Ovary (tissue), 3 donors: Measurements from ENCODE around the gene RNLS.

Source experiments
- CTCF ChIP-seq, 3 donors: fragments of 450-650 bp in 2 of 3; fragments of 200-600 bp in 1 of 3; IDR thresholded peaks; one replicate each; pipeline versions ENCODE4 v1.5.1 to v1.8.0; 2016 to 2022; ENCODE audit warnings: antibody characterized with exemption in 3 of 3, mild to moderate bottlenecking in 1 of 3
- EP300 ChIP-seq: sonication (generic); formaldehyde crosslinking; IDR thresholded peaks from one replicate; pipeline ENCODE4 v1.6.1; 2017; ENCODE audit warnings: antibody characterized with exemption
- POLR2A ChIP-seq: fragments of 450-650 bp; IDR thresholded peaks from one replicate; pipeline ENCODE4 v1.6.1; 2017; ENCODE audit warnings: antibody characterized with exemption, mild to moderate bottlenecking, moderate library complexity
- donor health status: DM: no; HTN: no; CAD: no.

GRCh38 chr10:88490231-88490980, 92.7 kb downstream of the RNLS start:
- TF ChIP-seq CTCF (IDR thresholded peaks at IDR 0.05) = no peak
- TF ChIP-seq POLR2A = no peak
- no peak for TF ChIP-seq EP300
